HCT116 (cell line): ENCODE results near the gene CIDEC. TPM values are rescaled to one million over a fixed set of nuclear protein-coding genes. Genes with fewer than 3 reads are reported as not detected.

Source experiments
- ATAC-seq: fragments of 200-7000 bp; cut with Tn5 transposase; 2 replicates; pipeline ENCODE4 v1.9.1; 2020; ENCODE audit warnings: mild to moderate bottlenecking, moderate library complexity
- BruUV-seq: library from RNA; stranded (reverse); fragments of 400-500 nt; replicated peaks from 2 replicates; lab custom pipeline; 2021; lab: Mats Ljungman, UMichigan
- CTCF ChIA-PET: fragments of 300-600 bp; sonication (Branson Sonifier 250); formaldehyde crosslinking; loops from one replicate; lab custom pipeline; 2021; ENCODE audit warnings: antibody characterized with exemption; lab: Charles Lee
- POLR2A ChIA-PET: fragments of 300-600, 350-600 bp; sonication (Branson Sonifier 250); formaldehyde crosslinking; loops from one replicate; lab custom pipeline; 2021; ENCODE audit warnings: antibody characterized with exemption; lab: Charles Lee
- RAD21 ChIA-PET, 2 experiments: fragments of 300-600 bp; sonication (Branson Sonifier 250); formaldehyde crosslinking; loops; one replicate each; lab custom pipeline; 2023; ENCODE audit warnings: low total read pairs in 2 of 2; ENCODE audit not compliant: uncharacterized antibody in 2 of 2, unreplicated experiment in 2 of 2, low non-redundant PET in 1 of 2; lab: Charles Lee
- DNase-seq: peaks from one replicate; pipeline ENCODE4 v3.0.0-alpha.2; 2010; ENCODE audit warnings: low read depth, low spot score
- H2AFZ ChIP-seq: fragments of 200-600 bp; shearing (Covaris generic), sonication (generic); 2 replicates; pipeline ENCODE4 v1.6.1; 2017; ENCODE audit warnings: low read depth, mixed run types, mixed read lengths, antibody characterized with exemption, low read length; ENCODE audit not compliant: poor library complexity, severe bottlenecking
- H3K27ac ChIP-seq: 2 replicates; pipeline ENCODE4 v1.5.1; 2012; ENCODE audit warnings: low read depth, low read length
- H3K27me3 ChIP-seq: fragments of 200-600 bp; sonication (generic); 2 replicates; pipeline ENCODE4 v1.6.1; 2016; ENCODE audit warnings: mixed run types, low read length, mixed read lengths; ENCODE audit not compliant: insufficient read depth
- H3K36me3 ChIP-seq, 2 experiments: fragments of 200-500 bp in 1 of 2; fragments of 200-600 bp in 1 of 2; sonication (Bioruptor generic) in 1 of 2; sonication (generic) in 1 of 2; 2 replicates each; pipeline versions ENCODE4 v1.5.1 to v1.6.1; 2014 to 2016; ENCODE audit warnings: low read length in 2 of 2, inconsistent platforms in 1 of 2, mixed read lengths in 1 of 2, mixed run types in 1 of 2; ENCODE audit not compliant: insufficient read depth in 2 of 2, control insufficient read depth in 1 of 2
- H3K4me1 ChIP-seq, 2 experiments: fragments of 200-600 bp in 1 of 2; sonication (generic) in 1 of 2; 2 replicates each; pipeline versions ENCODE4 v1.5.1 to v1.6.1; 2012 to 2017; ENCODE audit warnings: low read length in 2 of 2, inconsistent platforms in 1 of 2, mild to moderate bottlenecking in 1 of 2, mixed read lengths in 1 of 2, mixed run types in 1 of 2, moderate library complexity in 1 of 2; ENCODE audit not compliant: insufficient read depth in 2 of 2, control insufficient read depth in 1 of 2
- H3K4me2 ChIP-seq: fragments of 200-600 bp; sonication (generic); 2 replicates; pipeline ENCODE4 v1.6.1; 2017; ENCODE audit warnings: mixed run types, low read length, mixed read lengths
- H3K4me3 ChIP-seq, 2 experiments: fragments of 200-600 bp in 1 of 2; sonication (generic) in 1 of 2; replicated peaks in 1 of 2; 2 replicates each; pipeline ENCODE4 v1.5.1; 2011 to 2016; ENCODE audit warnings: low read length in 2 of 2, control low read depth in 1 of 2, low read depth in 1 of 2, mild to moderate bottlenecking in 1 of 2, mixed read lengths in 1 of 2, mixed run types in 1 of 2
- H3K79me2 ChIP-seq: fragments of 200-600 bp; sonication (generic); 2 replicates; pipeline ENCODE4 v1.6.1; 2017; ENCODE audit warnings: mild to moderate bottlenecking, mixed run types, low read length, moderate library complexity, mixed read lengths; ENCODE audit not compliant: insufficient read depth
- H3K9ac ChIP-seq: fragments of 200-600 bp; sonication (generic); 2 replicates; pipeline ENCODE4 v1.6.1; 2016; ENCODE audit warnings: low read length, mixed read lengths
- H3K9me2 ChIP-seq: fragments of 200-600 bp; sonication (generic), shearing (Covaris generic); 2 replicates; pipeline ENCODE4 v1.6.1; 2017; ENCODE audit warnings: mixed run types, mild to moderate bottlenecking, moderate library complexity; ENCODE audit not compliant: insufficient read depth
- H3K9me3 ChIP-seq, 2 experiments: fragments of 200-500 bp in 1 of 2; fragments of 200-600 bp in 1 of 2; sonication (Bioruptor generic) in 1 of 2; sonication (generic) in 1 of 2; 2 replicates each; pipeline ENCODE4 v1.6.1; 2014 to 2017; ENCODE audit warnings: low read length in 2 of 2, mixed read lengths in 2 of 2, inconsistent platforms in 1 of 2, low read depth in 1 of 2, mild to moderate bottlenecking in 1 of 2, mixed run types in 1 of 2, moderate library complexity in 1 of 2; ENCODE audit not compliant: control insufficient read depth in 1 of 2, insufficient read depth in 1 of 2
- H4K20me1 ChIP-seq: fragments of 200-600 bp; sonication (generic), shearing (Covaris generic); 2 replicates; pipeline ENCODE4 v1.6.1; 2017; ENCODE audit warnings: mixed run types, mild to moderate bottlenecking, moderate library complexity; ENCODE audit not compliant: insufficient read depth
- CBX3 ChIP-seq: IDR thresholded peaks from 2 replicates; pipeline ENCODE4 v1.6.1; 2012; ENCODE audit warnings: low read depth
- EGR1 ChIP-seq: IDR thresholded peaks from 2 replicates; pipeline ENCODE4 v1.6.1; 2012; ENCODE audit warnings: low read depth
- ELF1 ChIP-seq: IDR thresholded peaks from 2 replicates; pipeline ENCODE4 v1.6.1; 2012; ENCODE audit warnings: low read depth, borderline replicate concordance
- EZH2phosphoT487 ChIP-seq: fragments of 200-600 bp; IDR thresholded peaks from 2 replicates; pipeline ENCODE4 v1.6.1; 2018; ENCODE audit warnings: antibody characterized with exemption, borderline replicate concordance
- FOSL1 ChIP-seq: IDR thresholded peaks from 2 replicates; pipeline ENCODE4 v1.6.1; 2012; ENCODE audit warnings: low read depth
- POLR2A ChIP-seq: IDR thresholded peaks from 2 replicates; pipeline ENCODE4 v1.7.0; 2011; ENCODE audit warnings: borderline replicate concordance; ENCODE audit not compliant: insufficient read depth, insufficient read length; ENCODE audit errors: extremely low read depth
- POLR2AphosphoS5 ChIP-seq: IDR thresholded peaks from 2 replicates; pipeline ENCODE4 v1.6.1; 2011; ENCODE audit warnings: mild to moderate bottlenecking, low read depth, low read length, moderate library complexity
- RAD21 ChIP-seq: IDR thresholded peaks from 2 replicates; pipeline ENCODE4 v1.6.1; 2012; ENCODE audit warnings: low read depth, mild to moderate bottlenecking
- SP1 ChIP-seq: IDR thresholded peaks from 2 replicates; pipeline ENCODE4 v1.6.1; 2012; ENCODE audit warnings: low read depth
- SRF ChIP-seq: IDR thresholded peaks from 2 replicates; pipeline ENCODE4 v1.6.1; 2012; ENCODE audit warnings: low read depth
- TCF7L2 ChIP-seq: IDR thresholded peaks from 2 replicates; pipeline ENCODE4 v1.7.0; 2011; ENCODE audit warnings: borderline replicate concordance, inconsistent platforms; ENCODE audit not compliant: insufficient read depth, insufficient read length; ENCODE audit errors: extremely low read depth
- YY1 ChIP-seq: IDR thresholded peaks from 2 replicates; pipeline ENCODE4 v1.6.1; 2011; ENCODE audit warnings: low read length, low read depth, moderate library complexity, mild to moderate bottlenecking; ENCODE audit not compliant: insufficient replicate concordance; ENCODE audit errors: extremely low read depth
- ZFX ChIP-seq: fragments of 450-650 bp; IDR thresholded peaks from 2 replicates; pipeline ENCODE4 v1.6.1; 2017
- intact Hi-C: fragments of 100-400 bp; cut with micrococcal nuclease; formaldehyde crosslinking; loops from 2 replicates; pipeline ENCODE4 v1.10.0; 2022
- total RNA-seq: library from RNA; stranded (reverse); gene quantifications from one replicate; pipeline ENCODE4 v1.2.1, GENCODE V29; 2021; ENCODE audit not compliant: unreplicated experiment
- TF ChIP-seq, protein P1 (sequence below): IDR thresholded peaks from 2 replicates; pipeline ENCODE4 v1.6.1; 2012
- TF ChIP-seq, protein P2 (sequence below): IDR thresholded peaks from 2 replicates; pipeline ENCODE4 v1.6.1; 2011; ENCODE audit warnings: mild to moderate bottlenecking, low read length, moderate library complexity; ENCODE audit not compliant: insufficient replicate concordance; ENCODE audit errors: extremely low read depth
- TF ChIP-seq, protein P3 (sequence below): IDR thresholded peaks from 2 replicates; pipeline ENCODE4 v1.6.1; 2012

The CIDEC gene
- total RNA-seq, 1 experiment from 2014 or later, result not detected

DNA sequence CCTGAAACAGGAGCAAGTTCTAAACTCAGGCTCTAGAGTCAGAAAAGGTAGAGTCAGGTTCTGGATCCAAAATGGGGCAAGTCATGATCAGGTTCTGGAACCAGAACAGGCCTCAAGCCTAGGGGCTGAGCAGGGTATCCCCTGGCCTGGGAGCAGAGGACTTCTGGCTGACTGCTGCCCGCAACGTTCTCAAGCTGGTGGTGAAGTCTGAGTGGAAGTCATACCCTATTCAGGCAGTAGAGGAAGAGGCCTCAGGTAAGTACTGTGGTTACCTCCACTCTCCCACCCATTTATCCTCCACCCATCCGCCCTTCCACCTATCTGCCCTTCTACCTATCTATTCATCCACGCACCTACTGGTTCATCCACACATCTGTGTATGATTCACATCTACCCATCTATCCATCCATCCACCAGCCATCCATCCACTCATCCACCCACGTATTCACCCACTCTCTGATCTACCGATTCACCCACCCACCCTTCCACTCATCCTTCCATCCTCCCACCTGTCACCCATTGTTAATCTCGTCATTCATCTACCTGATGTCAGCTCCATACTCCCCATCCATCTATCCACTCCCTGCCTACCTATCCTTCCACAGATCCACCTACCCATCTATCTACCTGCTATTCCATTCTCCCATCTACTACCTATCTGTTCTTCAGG is 61.3 kb downstream of the CIDEC start:
- RAD21 ChIA-PET, result no interaction called here
- intact Hi-C loops, result no loop called here
- DNase-seq (no peak), ATAC-seq (no peak)
- no peaks in the 10 kb centered on the region for H3K9me3 ChIP-seq
- POLR2A ChIA-PET, result no interaction called here
- no peak overlapping the region for H3K9ac ChIP-seq
- no peaks in the 10 kb centered on the region for H3K79me2 ChIP-seq
- H3K27me3 ChIP-seq, result no peaks in the 10 kb centered on the region
- H3K9me2 ChIP-seq, result no peaks in the 10 kb centered on the region
- H3K27ac ChIP-seq, result no peak overlapping the region
- BruUV-seq, result no TSS peak
- H3K4me2 ChIP-seq, result no peak overlapping the region
- H3K36me3 ChIP-seq, result peaks cover 0 to under 1% of the 10 kb centered on the region in 2 experiments; a peak in 2 of 4 replicates
- H4K20me1 ChIP-seq, result no peaks in the 10 kb centered on the region
- no peak overlapping the region for H2AFZ ChIP-seq
- no peaks in the 10 kb centered on the region for H3K4me1 ChIP-seq
- TF ChIP-seq TCF7L2, result no peak
- TF ChIP-seq SRF, result no peak
- TF ChIP-seq CBX3, result no peak
- TF ChIP-seq ZFX, result no peak
- TF ChIP-seq SP1, result no peak
- TF ChIP-seq, protein P1, sequence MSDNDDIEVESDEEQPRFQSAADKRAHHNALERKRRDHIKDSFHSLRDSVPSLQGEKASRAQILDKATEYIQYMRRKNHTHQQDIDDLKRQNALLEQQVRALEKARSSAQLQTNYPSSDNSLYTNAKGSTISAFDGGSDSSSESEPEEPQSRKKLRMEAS, result no peak
- TF ChIP-seq ELF1, result no peak
- TF ChIP-seq, protein P2, sequence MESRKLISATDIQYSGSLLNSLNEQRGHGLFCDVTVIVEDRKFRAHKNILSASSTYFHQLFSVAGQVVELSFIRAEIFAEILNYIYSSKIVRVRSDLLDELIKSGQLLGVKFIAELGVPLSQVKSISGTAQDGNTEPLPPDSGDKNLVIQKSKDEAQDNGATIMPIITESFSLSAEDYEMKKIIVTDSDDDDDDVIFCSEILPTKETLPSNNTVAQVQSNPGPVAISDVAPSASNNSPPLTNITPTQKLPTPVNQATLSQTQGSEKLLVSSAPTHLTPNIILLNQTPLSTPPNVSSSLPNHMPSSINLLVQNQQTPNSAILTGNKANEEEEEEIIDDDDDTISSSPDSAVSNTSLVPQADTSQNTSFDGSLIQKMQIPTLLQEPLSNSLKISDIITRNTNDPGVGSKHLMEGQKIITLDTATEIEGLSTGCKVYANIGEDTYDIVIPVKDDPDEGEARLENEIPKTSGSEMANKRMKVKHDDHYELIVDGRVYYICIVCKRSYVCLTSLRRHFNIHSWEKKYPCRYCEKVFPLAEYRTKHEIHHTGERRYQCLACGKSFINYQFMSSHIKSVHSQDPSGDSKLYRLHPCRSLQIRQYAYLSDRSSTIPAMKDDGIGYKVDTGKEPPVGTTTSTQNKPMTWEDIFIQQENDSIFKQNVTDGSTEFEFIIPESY, result no peak
- TF ChIP-seq, protein P3, sequence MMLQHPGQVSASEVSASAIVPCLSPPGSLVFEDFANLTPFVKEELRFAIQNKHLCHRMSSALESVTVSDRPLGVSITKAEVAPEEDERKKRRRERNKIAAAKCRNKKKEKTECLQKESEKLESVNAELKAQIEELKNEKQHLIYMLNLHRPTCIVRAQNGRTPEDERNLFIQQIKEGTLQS, result no peak
- no peak for TF ChIP-seq FOSL1
- TF ChIP-seq EGR1, result no peak
- no peak for TF ChIP-seq YY1
- no peak for TF ChIP-seq POLR2A
- no peak for TF ChIP-seq RAD21
- TF ChIP-seq POLR2AphosphoS5, result no peak
- no peak for TF ChIP-seq EZH2phosphoT487
- CTCF ChIA-PET, result interaction anchor here (1.9 kb wide), 1 partner anchor 10 kb away, joined by 4 read pairs; no protein-coding TSS in a partner anchor
- no peak overlapping the region for H3K4me3 ChIP-seq
